ENCODE results near the gene VASH2.

VASH2 gene

DNA sequence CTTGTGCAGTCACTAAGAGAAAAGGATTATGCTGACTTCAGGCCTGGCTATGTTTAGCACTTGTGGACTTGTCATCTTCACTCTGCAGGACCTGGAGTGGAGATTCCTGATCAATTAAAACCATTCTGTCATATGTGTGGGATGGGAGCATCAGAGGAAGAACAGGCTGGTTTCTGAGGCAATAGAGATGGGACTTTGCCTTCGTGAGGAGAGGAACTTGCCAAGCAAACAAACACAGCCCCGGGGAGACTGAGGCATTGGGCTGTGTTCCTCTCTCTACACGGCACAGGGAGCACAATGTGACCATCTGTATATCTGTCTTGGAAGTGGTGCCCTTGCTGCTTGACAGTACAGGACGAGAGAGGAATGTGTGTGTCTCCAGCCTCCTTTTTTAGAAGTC, 23.1 kb downstream of the VASH2 start:
- no peak for DNase-seq (ENCODE audit: low read depth)

GRCh38 chr1:212973899-212974298, 23.6 kb downstream of the VASH2 start:
- no peak for TF ChIP-seq CTCF (IDR thresholded peaks at IDR 0.05; ENCODE audit: low read length, missing control alignments)
- DNase-seq (ENCODE audit: low read depth) = no peak
- H3K4me3 ChIP-seq (replicated peaks; ENCODE audit: low read depth, low read length) = no peak overlapping the region

More for the DNA sequence above, 23.1 kb downstream of the VASH2 start:
- H3K4me3 ChIP-seq (replicated peaks; ENCODE audit: low read depth, low read length) = no peak overlapping the region
- TF ChIP-seq CTCF (IDR thresholded peaks at IDR 0.05; ENCODE audit: low read length, missing control alignments) = no peak

DNA sequence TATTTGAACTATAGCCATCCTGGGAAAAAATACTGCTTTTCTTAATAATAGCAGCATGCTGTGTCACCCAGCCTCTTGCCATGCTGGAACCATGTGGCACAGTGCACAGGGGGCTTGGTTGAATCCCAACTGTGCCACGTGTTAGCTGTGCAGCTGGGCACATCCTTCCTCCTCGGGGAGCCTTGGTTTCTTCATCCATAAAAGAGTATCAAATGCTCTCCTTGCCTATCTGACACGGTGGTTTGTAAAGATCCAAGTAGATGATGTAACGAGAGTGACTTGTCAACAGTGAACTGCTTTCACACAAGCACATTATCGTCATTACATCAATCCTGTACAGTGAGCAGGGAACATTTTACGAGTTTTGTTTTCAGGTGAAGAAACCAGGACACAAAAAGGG, 24.4 kb downstream of the VASH2 start:
- no peak overlapping the region for H3K4me3 ChIP-seq (replicated peaks; ENCODE audit: low read depth, low read length)
- DNase-seq (ENCODE audit: low read depth) = no peak
- TF ChIP-seq CTCF (IDR thresholded peaks at IDR 0.05; ENCODE audit: low read length, missing control alignments) = no peak

DNA sequence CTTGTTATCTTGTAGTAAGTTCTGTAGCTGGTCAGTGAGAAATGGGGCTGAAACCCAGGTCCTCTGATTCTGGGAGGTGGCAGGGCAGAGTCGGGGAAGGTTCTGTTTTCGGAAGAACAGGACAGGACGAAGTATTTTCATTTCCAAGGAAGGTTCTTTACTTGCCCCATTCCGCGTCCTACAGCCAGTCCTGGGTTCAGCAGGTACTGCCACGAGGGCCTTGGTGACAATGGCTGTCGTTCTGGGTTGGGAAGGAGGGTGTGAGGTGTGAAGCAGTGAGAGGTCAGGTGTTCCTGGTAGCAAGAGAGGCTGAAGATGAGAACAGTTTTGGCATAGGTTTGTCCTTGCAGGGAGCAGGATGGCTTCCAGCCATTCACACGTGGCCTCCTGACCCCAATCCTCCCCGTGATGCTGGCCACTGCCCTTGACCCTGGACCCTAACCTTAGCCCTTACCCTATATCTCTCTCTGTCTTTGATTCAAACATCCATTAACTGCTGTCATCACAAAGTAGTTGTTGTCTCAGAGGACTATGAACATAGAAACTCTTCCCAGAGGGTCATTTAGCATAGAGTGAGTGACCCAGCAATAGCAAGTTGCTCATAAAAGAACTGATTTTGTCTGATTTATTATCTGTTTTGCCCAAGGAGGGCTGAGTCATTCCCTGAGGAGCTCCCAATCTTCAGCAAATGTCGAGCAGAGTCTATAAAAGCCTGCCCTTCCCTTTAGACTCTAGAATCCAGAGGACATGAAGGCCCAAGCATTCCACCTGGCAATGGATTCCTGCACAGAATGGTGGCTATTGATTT, 25.0 kb downstream of the VASH2 start:
- H3K4me3 ChIP-seq (replicated peaks; ENCODE audit: low read depth, low read length) = no peak overlapping the region
- TF ChIP-seq CTCF (IDR thresholded peaks at IDR 0.05; ENCODE audit: low read length, missing control alignments) = no peak
- DNase-seq (ENCODE audit: low read depth) = no peak

DNA sequence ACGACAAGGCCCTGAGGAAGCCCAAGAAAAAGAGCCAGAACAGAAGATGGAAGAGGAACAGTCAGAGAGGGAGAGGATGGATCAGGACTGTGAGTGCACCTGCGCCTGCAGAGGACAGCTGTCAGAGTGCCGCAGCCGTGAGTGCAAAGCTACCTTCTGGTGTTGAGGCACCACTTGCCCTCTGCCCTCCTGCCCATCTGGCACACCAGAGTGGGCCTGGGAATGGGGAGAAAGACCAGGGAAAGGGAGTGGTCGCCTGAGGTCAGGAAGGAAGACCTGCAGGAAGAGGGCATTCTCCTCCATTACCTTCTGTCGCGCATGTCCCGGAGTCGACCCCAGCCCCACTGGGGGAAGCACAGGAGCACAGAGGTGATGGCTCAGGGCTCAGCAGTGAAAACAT, 26.2 kb downstream of the VASH2 start:
- no peak overlapping the region for H3K4me3 ChIP-seq (replicated peaks; ENCODE audit: low read depth, low read length)
- DNase-seq (ENCODE audit: low read depth) = no peak
- no peak for TF ChIP-seq CTCF (IDR thresholded peaks at IDR 0.05; ENCODE audit: low read length, missing control alignments)

DNA sequence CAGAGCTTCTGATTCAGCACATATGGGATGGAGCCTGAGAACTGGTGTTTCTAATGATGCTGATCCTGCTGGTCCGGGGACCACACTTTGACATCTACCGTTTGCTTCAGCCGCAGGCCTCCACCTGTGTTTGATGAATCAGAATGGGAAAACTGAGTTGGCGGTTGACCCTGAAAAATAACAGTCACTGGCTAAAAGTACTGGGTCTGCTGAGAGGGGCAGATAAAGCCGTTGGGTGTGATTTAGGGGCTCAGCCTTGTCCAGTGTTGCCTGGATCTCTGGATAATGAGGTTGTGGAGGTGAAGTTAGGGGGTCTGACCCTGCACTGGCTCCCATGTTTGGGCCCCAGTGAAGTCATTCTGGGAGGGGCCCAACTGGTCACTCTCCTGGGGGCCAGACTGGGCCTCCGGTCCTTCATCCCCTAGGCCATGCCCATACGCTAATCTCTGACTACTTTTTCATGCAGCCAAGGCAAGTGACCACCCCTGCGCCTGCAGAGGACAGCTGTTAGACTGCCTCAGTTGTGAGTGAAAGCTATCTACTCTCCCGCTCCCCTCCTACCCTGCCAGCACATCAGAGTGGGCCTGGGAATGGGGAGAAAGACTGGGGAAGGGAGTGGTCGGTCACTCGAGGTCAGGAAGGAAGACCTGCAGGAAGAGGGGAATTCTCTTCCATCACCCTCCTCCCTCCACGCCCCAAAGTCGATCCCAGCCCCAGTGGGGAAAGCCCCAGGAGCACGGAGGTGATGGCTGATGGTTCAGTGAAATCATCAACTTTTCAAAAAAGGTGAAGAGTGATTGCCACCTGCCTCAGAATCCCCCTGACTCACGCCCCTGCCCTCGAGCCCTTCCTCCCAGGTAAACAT, 27.7 kb downstream of the VASH2 start:
- no peak for TF ChIP-seq CTCF (IDR thresholded peaks at IDR 0.05; ENCODE audit: low read length, missing control alignments)
- no peak for DNase-seq (ENCODE audit: low read depth)
- no peak overlapping the region for H3K4me3 ChIP-seq (replicated peaks; ENCODE audit: low read depth, low read length)

Data from fibroblast of pulmonary artery (primary cell).